NCI-H2227 (cell line): ENCODE results near the gene DECR2.
"Not testable (repeated sequence)": the region's sequence is repeated elsewhere in the genome, so short reads cannot be mapped to it uniquely, and the experiment has no call there.

Source experiments
- DNase-seq: peaks from one replicate; lab custom pipeline; 2025; ENCODE audit not compliant: unreplicated experiment; lab: John Stamatoyannopoulos, UW

DECR2 gene

DNA sequence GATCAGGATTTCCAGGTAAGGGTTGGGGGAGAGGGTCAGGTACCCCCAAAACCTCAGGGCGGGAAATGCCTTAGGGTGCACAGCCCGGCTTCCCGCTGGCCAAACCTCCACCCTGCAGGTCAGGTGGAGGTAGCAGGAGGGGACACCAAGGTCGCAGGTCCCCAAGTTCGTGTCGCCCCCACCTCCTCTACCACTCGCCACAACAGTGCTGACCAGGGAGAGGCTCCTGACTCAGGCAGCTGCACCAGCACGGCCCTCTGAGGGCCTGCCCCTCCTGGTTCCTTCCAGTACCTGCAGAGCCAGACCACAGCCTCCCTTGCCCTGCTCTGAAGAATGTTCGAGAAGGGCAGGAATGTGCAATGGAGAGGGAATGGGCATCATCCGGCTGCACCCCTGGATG is 35.2 kb upstream of the DECR2 start:
- no peak for DNase-seq

GRCh38 chr16:367333-367903 is 34.3 kb upstream of the DECR2 start:
- DNase-seq, result no peak

GRCh38 chr16:368388-369158 is 33.1 kb upstream of the DECR2 start:
- DNase-seq, result no peak

GRCh38 chr16:369275-369865 is 32.3 kb upstream of the DECR2 start:
- DNase-seq, result no peak

DNA sequence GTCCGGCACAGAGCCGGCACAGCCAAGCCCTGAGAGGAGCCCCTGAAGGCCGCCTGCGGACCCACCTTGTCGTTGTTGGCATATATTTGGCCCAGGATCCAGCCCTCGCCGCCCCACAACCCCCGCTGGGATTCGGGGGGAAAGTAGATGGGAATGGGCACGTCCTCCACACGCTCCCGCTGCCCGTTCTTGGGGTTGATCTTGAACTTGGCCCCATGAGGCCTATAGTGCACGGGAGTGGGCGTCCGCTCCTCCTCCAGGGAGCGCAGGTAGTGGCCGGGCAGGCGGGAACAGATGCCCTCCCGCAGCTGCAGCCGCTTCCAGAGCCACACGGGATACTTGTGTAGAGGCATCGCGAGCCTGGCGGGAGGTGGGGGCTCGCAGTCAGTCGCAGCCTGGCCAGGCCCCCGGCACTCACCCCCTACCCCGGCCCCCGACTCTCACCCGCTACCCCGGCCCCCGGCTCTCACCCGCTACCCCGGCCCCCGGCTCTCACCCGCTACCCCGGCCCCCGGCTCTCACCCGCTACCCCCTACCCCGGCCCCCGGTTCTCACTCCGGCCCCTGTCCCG is 31.7 kb upstream of the DECR2 start:
- DNase-seq, result peak; percentile 43

DNA sequence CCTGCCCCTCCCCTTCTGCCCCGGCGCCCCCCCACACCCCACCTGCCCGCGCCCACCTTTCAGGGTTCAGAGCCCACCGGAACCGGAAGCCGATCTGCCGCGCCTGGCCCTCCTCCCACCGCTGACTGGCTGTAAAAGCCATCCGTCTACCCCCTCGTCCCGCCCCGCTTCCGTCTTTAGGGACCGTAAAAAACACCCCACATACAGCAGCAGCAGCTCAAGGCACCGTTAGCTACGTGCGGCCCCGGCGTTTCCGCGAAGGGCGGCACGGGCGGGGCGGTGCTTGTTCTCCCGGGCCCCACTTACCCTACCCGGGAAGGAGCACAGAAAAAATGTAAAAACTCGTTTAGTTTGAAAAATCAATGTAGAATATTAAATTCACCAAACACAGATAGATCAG is 31.2 kb upstream of the DECR2 start, which contains the start of gene MRPL28:
Gene MRPL28 (minus strand): TSS at position 96 of the 400 bp plus-strand sequence. CDS start 320 bp downstream, outside the sequence.
- DNase-seq, result peak; percentile 97

- peak; percentile 35 for DNase-seq
Measured at GRCh38 chr16:370979-371514, 30.6 kb upstream of the DECR2 start.

- DNase-seq, result no peak
Measured at GRCh38 chr16:371515-372301, 30.0 kb upstream of the DECR2 start.

DNA sequence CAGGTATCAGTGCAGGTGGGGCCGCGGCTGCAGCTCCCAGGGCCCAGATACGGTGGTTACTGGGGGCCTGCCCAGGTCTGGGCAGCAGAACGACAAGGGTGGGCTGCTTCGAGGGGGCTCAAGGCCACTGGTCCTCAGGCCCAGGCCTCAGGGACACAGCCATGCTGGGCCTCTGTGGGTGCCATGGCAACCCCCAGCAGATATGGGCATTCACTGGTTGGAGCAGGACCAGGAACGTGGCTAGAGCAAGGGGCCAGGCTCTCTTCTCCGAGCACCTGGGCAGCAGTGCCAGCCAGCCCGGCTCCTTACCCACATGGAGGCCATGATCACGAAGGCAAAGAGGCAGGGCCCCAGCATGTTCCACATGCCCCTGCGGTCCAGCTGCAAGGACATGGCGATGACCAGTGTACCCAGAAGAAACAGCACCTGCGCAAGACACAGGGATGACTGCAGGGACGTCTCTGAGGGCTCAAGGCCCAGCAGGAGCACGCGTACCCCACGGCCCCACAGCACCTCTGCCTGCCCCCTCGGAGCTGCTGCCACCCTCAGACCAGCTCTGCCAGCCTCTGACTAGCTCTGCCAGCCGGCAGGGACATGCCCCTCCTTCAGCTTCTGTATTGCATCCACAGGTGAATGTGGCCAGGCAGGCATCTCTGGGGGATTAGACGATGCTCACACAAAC is 29.2 kb upstream of the DECR2 start:
- DNase-seq, result no peak

DNA sequence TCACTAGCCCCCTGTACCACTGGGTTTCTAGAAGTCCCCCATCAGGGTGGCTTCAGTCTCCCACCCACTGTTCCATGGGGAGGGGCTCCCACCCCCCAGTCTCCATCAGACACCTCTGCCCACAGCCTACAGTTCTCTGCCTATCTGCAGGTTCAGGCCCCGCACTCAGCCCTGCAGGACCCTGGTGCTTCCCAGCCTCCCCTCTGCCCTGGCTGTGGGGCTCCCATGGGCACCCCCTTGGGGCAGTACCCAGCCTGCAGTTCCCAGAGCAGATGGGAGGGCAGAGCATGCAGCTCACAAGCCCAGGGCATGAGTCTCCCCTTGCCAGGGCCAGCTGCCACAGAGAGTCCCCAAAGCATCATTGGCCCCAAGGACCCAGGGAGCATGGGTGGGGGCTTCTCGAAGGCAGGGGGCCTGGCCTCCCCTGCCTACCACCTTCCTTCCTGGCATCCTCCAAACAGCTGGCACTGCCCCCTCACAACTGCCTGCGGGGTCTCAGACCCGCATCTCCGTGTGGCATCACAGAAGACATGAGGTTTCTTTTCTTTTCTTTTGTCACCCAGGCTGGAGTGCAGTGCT is 28.6 kb upstream of the DECR2 start:
- DNase-seq, result no peak

DNA sequence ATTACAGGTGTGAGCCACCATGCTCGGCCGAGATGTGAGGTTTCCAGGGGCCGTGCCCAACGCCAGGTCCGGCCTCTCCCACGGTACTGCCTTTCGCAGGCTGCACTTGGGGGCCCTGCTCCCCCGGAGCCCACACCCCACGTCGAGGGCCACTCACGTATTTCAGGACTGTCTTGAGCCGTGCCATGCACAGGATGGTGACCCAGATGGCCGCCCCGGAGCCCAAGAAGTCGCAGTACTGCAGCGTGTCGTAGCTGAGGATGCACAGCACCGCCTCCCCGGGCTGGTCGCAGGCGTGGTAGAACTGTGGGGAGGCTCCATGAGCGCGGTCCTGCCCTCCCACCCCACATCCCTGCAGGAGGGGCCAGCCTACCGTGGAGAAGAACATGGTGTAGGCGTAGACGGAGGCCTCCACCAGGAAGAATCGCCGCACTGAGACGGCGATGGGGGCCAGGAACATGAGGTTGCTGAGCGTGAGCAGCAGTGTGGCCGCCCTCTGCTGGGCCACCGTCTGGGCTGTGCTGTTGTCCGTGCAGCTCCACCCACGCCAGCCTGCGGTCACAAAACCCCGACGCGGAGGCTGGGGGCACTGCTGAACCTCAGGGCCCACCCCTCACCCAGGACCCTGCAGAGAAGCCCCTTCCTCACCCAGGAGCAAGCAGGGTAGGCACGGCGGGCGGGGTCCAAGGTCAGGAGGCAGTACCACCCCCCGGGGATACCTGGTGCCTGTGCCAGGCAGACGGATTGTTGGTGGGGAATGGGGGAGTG is 27.7 kb upstream of the DECR2 start:
- no peak for DNase-seq

DNA sequence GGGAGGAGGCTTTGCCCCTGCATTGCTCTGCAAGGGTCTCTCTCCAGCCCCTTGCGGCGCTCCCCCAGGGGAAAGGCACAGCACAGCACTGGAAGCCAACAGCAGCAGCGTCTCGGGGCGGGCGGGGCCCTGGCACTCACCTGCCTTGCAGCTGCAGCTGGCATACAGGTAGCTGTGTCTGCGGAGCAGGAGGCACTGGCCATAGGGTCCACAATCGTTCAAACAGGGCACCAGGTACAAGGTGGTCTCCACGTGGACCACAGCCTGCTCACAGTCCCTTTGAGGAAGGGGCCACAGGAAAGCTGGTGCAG is 27.1 kb upstream of the DECR2 start:
- no peak for DNase-seq

GRCh38 chr16:375212-375611 is 26.5 kb upstream of the DECR2 start:
- DNase-seq, result no peak

GRCh38 chr16:375927-376816 is 25.5 kb upstream of the DECR2 start:
- DNase-seq, result no peak

DNA sequence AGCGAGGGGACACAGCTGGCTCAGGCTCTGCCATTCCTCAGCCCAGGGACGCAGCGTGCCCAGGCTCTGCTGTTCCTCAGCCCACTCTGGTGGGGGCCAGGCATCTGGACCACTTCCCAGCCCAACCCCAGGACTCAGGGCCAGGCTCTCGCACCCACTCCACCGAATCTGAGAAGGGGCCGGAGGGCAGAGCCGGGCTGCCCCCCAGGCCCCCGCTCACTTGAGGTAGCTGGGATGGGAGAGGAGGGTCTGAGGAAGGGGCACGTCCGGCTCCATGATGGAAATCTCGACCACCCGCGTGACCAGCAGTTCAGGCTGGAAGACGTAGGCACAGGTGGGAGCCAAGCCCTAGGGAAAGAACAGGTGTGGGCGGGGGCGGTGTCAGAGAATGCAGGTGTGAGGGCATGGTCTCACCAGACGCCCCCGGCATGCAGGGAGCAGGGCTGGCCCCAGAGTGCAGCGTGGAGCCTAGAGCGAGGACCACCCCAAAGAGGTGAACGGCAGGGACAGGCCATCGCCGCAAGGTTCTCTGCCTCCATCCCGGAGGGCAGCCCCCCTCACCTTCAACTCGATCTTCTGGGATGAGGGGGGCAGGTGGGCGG is 24.8 kb upstream of the DECR2 start:
- no peak for DNase-seq

DNA sequence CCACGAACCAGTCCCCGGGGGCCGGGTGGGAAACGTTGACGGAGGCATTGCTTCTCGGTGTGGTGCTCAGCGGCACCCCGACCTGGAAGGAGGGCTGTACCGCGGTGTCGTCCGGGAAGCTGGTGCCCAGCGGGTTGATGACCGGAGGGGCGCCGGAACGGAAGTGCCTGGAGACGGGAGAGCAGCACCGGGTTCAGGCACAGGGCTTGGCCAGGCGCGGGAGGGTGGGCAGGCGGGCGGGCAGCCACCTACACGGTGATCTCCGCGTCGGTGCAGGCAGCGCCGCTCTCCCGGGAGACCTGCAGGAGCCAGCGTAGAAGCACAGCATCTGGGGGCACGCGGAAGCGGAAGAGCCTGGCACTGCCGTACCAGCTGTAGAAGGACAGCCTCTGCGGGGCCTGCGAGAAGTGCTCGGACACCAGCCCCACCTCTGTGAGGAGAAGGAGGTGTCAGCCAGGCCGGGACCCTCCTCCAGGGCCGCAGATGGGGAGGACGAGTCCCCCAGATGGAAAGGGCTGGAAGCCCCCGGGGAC is 24.2 kb upstream of the DECR2 start:
- no peak for DNase-seq

- DNase-seq, result not testable (repeated sequence)
Measured at GRCh38 chr16:378113-378820, 23.4 kb upstream of the DECR2 start.
